Fibroblast of the conjunctiva (primary cell): ENCODE data around the gene NTMT1.
A peak's percentile ranks its signal among the peaks of the same experiment; 100 is the strongest.

ENCODE experiments used
- DNase-seq: peaks from one replicate; pipeline ENCODE4 v3.0.0-alpha.2; 2010; ENCODE audit warnings: low read depth

Gene NTMT1

GRCh38 chr9:129637102-129637501, 11.1 kb downstream of the NTMT1 start:
- DNase-seq = no peak

DNA sequence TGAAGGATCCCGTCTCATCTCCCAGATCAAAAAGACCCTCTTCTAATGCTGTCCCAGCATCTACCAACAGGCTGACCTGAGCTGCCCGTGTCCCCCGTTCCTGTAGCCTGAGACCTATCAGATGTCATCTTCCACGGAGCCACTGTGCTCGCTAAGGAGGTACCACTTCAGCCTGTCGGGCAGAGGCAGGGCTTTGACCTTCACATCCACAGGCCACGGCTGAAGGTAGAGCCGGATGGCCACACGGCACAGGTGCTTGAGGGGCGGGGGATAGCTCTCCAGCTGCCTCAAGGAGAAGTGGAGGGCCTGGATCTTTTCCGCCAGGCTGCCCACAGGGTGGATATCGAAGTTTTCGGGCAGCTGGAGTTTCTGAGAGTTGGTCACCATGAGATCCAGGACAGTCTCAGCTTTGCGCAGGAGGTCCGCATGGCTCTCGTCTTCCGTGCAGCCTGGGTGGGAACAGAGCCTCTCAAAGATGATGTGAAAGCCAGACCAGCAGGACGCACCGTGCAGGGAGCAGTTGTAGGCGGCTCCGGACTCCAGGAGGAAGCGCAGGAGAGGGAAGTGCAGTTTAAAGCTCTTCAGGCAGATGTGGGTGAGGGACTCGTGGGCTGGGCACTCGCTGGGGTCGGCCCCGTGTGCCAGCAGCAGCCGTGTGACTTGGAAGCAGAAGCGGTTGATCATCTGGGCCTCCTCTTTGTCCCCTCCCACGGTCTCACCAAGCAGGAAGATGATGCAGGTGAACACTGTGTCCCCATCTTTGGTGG, 11.9 kb downstream of the NTMT1 start:
- no peak for DNase-seq

DNA sequence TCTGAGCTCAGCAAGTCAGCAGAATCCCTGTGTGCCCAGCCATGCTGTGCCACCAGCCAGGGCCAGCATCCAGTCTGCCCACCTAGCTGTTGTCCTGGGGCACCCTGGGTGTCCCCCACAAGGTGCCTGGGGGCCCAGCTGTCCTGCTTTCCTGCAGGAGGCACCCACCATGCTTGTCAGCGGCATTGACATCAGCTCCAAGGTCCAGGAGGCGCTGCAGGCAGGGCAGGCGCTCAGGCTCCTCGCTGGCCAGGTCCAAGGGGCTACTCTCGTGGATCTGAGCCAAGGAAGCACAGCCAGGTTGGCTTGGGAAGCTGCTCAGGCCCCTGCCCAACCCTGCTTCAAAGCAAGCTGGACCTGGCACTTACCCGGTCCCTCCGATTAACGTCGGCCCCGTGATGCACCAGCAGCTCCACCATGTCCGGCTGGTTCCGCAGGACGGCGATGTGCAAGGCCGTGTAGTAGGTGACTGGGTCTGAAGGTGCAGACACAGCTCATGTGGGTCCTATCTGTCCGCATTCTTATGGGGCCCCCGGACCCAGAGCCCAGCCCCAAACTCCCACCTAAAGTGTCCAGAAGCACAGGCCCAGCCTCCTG, 13.2 kb downstream of the NTMT1 start:
- no peak for DNase-seq

GRCh38 chr9:129639756-129640085, 13.8 kb downstream of the NTMT1 start:
- no peak for DNase-seq

DNA sequence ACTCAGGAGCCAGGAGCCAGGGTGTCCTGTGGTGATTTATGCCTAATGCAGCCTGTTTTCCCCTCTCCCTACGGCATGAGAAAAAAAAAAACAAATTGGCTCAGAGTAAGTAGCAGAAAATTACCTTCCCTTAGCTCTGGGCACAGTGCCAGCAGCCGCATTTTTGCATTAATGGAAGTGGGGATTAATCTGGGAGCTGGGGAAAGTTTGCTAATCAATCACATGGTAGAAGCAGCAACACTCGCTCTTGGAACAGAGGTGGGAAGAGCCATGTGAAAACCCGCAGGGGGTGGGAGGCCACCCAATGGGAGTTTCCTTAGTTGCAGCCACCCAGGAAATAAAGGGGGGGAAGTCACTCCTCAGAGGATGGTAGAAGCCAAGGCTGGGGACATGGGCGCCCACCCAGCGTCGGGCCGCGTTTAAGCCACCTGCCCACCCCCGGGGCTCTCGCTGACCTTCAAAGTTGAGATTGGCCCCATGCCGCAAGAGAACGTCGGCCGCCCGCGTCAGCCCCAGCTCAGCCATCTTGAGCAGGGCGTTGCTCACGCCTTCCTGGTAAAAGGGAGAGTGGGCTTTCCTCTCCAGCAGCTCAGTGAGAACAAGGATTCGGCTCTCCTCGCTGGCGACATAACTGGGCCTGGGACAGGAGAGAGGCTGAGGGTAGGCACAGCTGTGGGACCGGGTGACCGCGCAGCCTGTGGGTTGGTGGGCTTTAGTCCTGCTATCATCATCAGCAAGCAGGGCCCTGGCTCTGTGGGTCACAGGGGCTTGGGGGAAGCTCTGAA, 14.3 kb downstream of the NTMT1 start:
- DNase-seq = no peak

DNA sequence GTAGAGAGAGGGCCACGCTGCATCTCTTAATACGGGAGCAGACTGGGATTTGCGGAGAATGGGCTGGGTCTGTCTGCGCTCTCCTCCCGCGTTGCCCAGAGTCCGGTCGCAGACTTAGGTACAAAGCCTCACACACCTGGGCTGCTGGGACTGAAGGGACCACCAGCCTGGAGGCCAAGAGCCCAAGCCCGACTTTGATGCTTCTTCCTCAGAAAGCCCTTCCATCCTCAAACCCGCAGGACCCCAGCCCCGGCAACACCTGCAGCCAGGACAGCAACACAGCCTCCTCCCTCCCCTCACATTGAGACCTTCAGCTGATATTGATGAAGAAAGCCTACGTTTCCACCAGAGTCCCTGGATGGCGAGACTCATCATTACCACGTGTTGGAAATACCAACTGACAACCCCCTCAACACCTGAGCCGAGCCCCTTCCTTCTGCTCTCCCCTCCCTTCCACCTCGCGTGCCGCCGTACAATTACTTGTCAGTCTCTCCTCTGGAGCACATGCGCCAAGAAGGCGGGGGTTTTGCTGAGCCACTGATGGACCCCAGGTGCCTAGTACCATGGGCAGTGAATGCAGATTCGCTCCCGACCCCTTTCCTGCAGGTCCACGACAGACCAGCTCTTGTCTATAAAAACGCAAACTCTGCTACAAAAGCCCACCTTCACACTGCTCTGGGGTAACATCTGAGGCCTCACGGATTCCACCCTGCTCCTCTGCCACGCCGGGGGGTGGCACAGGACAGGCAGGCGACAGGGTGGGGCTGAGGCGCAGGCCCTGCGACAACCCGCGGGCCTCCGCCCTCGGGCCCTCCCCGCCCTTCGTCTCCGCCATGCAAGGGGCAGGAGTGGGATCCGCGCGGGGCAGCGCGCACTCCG, 15.1 kb downstream of the NTMT1 start:
- no peak for DNase-seq

DNA sequence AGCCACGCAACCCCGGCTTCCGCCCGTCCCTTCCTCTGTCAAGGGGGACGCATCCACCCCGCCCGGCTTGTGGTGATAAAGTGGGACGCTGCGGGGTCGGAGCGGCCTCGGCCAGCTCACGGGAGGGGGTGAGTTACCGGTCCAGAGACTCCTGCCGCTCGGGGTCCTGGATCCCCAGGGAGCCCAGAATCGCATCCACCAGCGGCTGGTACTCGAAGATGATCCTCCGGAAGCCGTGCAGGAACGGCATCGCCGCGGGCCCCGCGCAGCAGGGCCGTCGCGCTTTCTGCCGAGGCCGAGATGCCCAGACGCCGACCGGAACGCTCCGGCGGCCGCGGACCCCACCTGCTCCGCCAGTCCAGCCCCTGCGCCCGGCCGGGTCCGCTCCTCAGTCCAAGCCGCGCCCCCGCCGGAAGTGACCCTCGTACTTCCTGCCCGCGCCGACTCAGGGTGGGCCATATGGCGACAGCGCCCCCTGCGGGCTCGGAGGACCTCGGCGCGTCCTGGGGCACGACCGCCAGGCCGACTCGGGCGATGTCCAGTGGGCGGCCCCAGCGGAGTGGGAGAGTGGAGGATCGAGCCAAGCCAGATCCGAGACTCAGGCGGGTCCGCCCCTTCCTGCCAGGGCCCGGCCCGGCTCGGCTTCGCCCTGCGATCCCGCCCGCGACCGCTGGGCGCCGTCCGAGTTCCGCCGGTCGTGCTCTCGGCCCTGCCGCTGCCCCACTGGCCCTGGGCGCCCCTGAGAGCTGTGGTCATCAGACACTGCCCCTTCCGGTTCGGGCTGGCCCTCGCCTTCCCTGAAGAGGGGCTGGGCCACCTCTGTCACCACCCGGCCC, 16.0 kb downstream of the NTMT1 start, which contains the start of gene ASB6:
Gene ASB6, minus strand, starts transcription at position 402 of the 836 bp plus-strand sequence. Its CDS starts 152 bp downstream, at position 250.
- DNase-seq = peak; percentile 94

GRCh38 chr9:129643706-129644105, 17.7 kb downstream of the NTMT1 start:
- no peak for DNase-seq

DNA sequence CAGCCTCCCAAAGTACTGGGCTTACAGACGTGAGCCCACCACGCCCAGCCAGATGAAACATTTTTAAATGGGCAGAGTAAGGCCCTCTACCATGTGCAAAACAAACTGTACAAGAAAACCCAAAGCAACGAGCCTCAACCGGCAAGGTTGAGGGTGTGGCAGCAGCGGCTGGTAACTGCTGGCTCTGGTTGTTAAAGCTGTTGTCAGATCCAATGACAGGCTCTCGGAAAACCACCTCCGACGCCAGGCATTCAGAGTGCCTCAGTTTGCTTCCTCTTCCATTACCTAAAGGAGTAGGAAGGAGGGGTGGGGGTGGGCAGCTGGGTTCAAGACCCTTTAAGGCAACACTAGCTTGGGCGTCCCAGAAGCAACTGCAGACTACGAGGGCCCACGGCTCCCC, 18.4 kb downstream of the NTMT1 start:
- DNase-seq = no peak

GRCh38 chr9:129644902-129645301, 18.9 kb downstream of the NTMT1 start:
- DNase-seq = no peak

DNA sequence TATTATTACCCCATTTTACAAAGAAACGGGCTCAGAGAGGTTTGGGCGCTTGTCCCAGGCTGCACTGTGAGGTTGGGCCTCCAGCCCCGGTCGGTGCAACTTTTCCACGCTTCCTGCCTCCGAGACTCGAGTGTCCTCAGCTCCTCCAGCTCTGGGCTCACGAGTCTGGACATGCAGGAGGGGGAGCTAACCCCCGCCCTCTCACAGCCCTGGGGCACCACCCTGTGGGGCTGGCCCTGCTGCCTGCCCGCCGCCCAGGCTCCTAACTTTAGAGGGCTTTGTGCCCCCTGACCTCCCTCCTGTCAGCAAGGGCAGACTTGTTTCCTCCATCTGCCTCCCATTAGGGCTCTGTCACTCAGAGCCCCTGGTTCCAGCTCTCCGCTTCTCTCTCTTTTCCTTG, 20.3 kb downstream of the NTMT1 start:
- DNase-seq = no peak

DNA sequence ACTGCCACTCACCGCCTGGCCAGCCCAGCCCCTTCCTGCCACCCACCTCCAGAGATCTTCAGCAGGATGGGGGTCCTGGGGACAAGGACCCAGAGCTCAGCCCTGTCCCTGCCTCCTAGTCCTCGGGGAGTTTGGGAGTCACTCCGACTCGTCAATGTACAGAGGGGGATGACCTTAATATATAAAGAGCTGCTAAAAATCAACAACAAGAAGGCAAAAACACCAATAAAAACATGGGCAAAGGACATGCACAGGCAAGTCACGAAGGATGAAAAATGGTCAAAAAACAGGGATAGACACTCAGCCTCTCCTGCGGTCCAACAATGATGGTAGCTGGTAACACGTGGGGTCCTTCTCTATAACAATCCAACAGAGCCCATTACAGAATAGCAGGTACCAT, 20.7 kb downstream of the NTMT1 start:
- no peak for DNase-seq

- DNase-seq = no peak
Measured at GRCh38 chr9:129647635-129648034, 21.7 kb downstream of the NTMT1 start.

DNA sequence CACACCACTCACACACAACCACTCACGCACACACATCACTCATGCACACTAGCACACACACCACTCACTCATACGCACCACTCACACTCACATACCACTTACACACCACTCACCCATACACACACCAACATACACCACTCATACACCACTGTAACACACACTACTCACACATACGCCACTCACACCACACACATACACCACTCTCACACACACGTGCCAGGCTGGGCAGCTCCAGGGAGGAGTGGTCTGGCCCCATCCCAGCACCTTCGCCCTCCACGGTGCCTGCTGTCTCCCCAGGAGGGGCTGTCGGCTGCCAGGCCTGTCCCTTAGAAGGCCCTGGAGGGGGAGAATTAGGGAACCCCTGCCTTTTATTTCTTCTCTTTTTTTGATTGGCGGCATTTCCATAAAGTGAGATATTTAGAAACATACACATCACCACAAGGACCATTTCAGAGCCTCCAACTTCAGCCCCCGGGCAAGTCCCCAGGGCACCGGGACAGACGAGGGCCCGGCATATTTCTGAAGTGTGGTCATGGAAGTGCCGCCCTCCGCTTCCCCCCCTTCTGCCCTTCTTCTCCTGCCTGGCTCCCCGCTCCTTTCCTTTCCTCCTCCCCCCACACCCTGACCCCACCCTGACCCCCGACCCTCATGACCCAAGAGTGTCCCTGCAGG, 22.3 kb downstream of the NTMT1 start:
- no peak for DNase-seq

GRCh38 chr9:129648764-129649115, 22.8 kb downstream of the NTMT1 start:
- DNase-seq = no peak

GRCh38 chr9:129649726-129650679, 24.0 kb downstream of the NTMT1 start:
- DNase-seq = no peak

DNA sequence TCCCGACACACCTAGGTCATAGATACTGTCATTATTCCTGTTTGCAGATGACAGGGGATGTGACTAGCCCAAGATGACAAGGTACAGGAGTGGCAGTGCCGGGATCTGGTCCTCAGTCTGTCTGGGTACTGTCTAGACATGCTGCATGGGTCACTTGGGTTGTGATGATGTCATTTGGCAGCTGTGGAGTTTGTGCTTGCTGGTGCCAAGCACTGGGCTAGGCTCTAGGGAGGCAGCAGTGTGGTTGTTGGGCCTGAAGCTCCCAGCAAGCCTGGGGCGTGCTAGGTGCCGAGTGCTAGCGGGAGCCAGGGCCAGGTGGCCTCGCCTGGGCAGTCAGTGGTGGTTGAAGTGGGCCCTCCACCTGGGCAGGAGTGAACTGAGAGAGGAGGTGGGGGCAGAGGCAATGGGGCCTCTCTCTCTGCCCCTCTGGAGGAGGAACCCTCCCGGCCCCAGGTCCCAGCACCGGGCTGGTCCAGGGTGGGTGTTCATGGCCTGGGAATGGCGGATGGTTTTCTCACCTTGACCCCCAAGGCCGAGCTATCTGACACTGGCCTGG, 24.8 kb downstream of the NTMT1 start:
- no peak for DNase-seq

- no peak for DNase-seq
Measured at GRCh38 chr9:129653823-129654553, 28.0 kb downstream of the NTMT1 start.
